Thymus (tissue), 11 donors: ENCODE data around the gene ADGRB2. TPM values are rescaled to one million over a fixed set of nuclear protein-coding genes. Genes with fewer than 3 reads are reported as not detected.

ENCODE experiments used
- DNase-seq, 9 donors: peaks; one replicate each; pipeline ENCODE4 v3.0.0-alpha.2; 2013; ENCODE audit warnings: low spot score in 9 of 9, low read depth in 6 of 9, missing footprints in 1 of 9
- H3K27ac ChIP-seq, 2 donors: one replicate each; pipeline ENCODE4 v1.5.1; 2013; ENCODE audit warnings: control low read depth in 1 of 2, low read depth in 1 of 2, low read length in 1 of 2, mild to moderate bottlenecking in 1 of 2, moderate library complexity in 1 of 2
- H3K27me3 ChIP-seq, 2 donors: one replicate each; pipeline ENCODE4 v1.5.1; 2013; ENCODE audit warnings: low read length in 1 of 2; ENCODE audit not compliant: control insufficient read depth in 2 of 2, insufficient read depth in 1 of 2
- H3K36me3 ChIP-seq, 2 donors: one replicate each; pipeline ENCODE4 v1.5.1; 2013; ENCODE audit warnings: low read length in 1 of 2, mild to moderate bottlenecking in 1 of 2, moderate library complexity in 1 of 2; ENCODE audit not compliant: control insufficient read depth in 2 of 2, insufficient read depth in 2 of 2
- H3K4me1 ChIP-seq, 2 donors: one replicate each; pipeline ENCODE4 v1.5.1; 2013; ENCODE audit warnings: low read length in 2 of 2; ENCODE audit not compliant: control insufficient read depth in 2 of 2, insufficient read depth in 2 of 2
- H3K4me3 ChIP-seq, 2 donors: one replicate each; pipeline ENCODE4 v1.5.1; 2013; ENCODE audit warnings: low read length in 2 of 2, control low read depth in 1 of 2, mild to moderate bottlenecking in 1 of 2
- H3K9me3 ChIP-seq, 2 donors: one replicate each; pipeline ENCODE4 v1.5.1; 2013; ENCODE audit warnings: low read length in 1 of 2, mild to moderate bottlenecking in 1 of 2; ENCODE audit not compliant: control insufficient read depth in 2 of 2, insufficient read depth in 1 of 2
- WGBS: extraction: QIAGEN DNeasy Blood & Tissue Kit; methylation state at CpG from one replicate; pipeline ENCODE4 v1.1.7; 2013; 5-methylcytosine and 5-hydroxymethylcytosine counted together
- polyA plus RNA-seq: library from polyadenylated mRNA; stranded (reverse); fragments of 200-250 nt; gene quantifications from one replicate; pipeline ENCODE4 v1.2.3, GENCODE V29; 2013
- total RNA-seq: library from RNA; stranded (reverse); fragments of 120-200 nt; gene quantifications from one replicate; pipeline ENCODE4 v1.2.4, GENCODE V29; 2013
- donor health status: healthy.

Gene ADGRB2
- total and polyA plus RNA-seq, 2 donors: 6.0 to 24.4 TPM

GRCh38 chr1:31679676-31680230, 84.4 kb downstream of the ADGRB2 start:
- peaks cover 3 to 22% of the 10 kb centered on the region in 2 donors for H3K27me3 ChIP-seq
- DNase-seq: no peak
- 88% methylated on average over 23 of the region's 23 CpGs for WGBS
- H3K27ac ChIP-seq: no peak overlapping the region
- no peaks in the 10 kb centered on the region for H3K4me1 ChIP-seq
- no peaks in the 10 kb centered on the region for H3K36me3 ChIP-seq
- peaks cover 0 to 1% of the 10 kb centered on the region in 2 donors for H3K9me3 ChIP-seq
- H3K4me3 ChIP-seq: no peak overlapping the region

GRCh38 chr1:31679091-31679490, 85.0 kb downstream of the ADGRB2 start:
- Histone ChIP-seq H3K9me3 (peaks cover 0 to 1% of the 10 kb centered on the region in 2 donors), H3K4me3 (no peak overlapping the region), H3K36me3 (no peaks in the 10 kb centered on the region), H3K4me1 (no peaks in the 10 kb centered on the region), H3K27me3 (peaks cover 3 to 22% of the 10 kb centered on the region in 2 donors), H3K27ac (no peak overlapping the region)
- 47% methylated on average over 2 of the region's 2 CpGs for WGBS
- no peak for DNase-seq

- DNase-seq: no peak
- H3K27ac ChIP-seq: no peak overlapping the region
- no peaks in the 10 kb centered on the region for H3K9me3 ChIP-seq
- WGBS: 85% methylated on average over 4 of the region's 4 CpGs
- H3K27me3 ChIP-seq: peaks cover 0 to 22% of the 10 kb centered on the region in 2 donors
- no peaks in the 10 kb centered on the region for H3K36me3 ChIP-seq
- no peaks in the 10 kb centered on the region for H3K4me1 ChIP-seq
- no peak overlapping the region for H3K4me3 ChIP-seq
These were observed 85.5 kb downstream of the ADGRB2 start for GRCh38 chr1:31678681-31679080.

- no peak for DNase-seq
- Histone ChIP-seq H3K36me3 (no peaks in the 10 kb centered on the region), H3K4me1 (no peaks in the 10 kb centered on the region), H3K9me3 (no peaks in the 10 kb centered on the region), H3K27me3 (peaks cover 0 to 22% of the 10 kb centered on the region in 2 donors), H3K27ac (no peak overlapping the region), H3K4me3 (no peak overlapping the region)
- WGBS: 81% methylated on average over 6 of the region's 6 CpGs
These were observed 86.2 kb downstream of the ADGRB2 start for GRCh38 chr1:31677949-31678348.

GRCh38 chr1:31677401-31677800, 86.7 kb downstream of the ADGRB2 start:
- WGBS: over 99% methylated on average over 3 of the region's 3 CpGs
- no peaks in the 10 kb centered on the region for H3K4me1 ChIP-seq
- DNase-seq: no peak
- no peak overlapping the region for H3K27ac ChIP-seq
- peaks cover 0 to 22% of the 10 kb centered on the region in 2 donors for H3K27me3 ChIP-seq
- H3K4me3 ChIP-seq: no peak overlapping the region
- H3K36me3 ChIP-seq: no peaks in the 10 kb centered on the region
- no peaks in the 10 kb centered on the region for H3K9me3 ChIP-seq

Other genes starting within 250 kb of the ADGRB2 start
- gene TINAGL1, start 187.8 kb downstream of the ADGRB2 start, total RNA-seq: 6.3 TPM
- gene TINAGL1, start 187.8 kb downstream of the ADGRB2 start, polyA plus RNA-seq: 26.7 TPM
- gene HCRTR1, start 146.7 kb downstream of the ADGRB2 start, total RNA-seq: not detected
- 0.02 TPM for gene HCRTR1, start 146.7 kb downstream of the ADGRB2 start, polyA plus RNA-seq
- gene PEF1, start 119.5 kb downstream of the ADGRB2 start, total RNA-seq: 53.7 TPM
- gene PEF1, start 119.5 kb downstream of the ADGRB2 start, polyA plus RNA-seq: 83.1 TPM
- gene COL16A1, start 60.3 kb downstream of the ADGRB2 start, total RNA-seq: 32.9 TPM
- gene COL16A1, start 60.3 kb downstream of the ADGRB2 start, polyA plus RNA-seq: 39.3 TPM
- 2.5 TPM for gene SPOCD1, start 51.7 kb upstream of the ADGRB2 start, total RNA-seq
- gene SPOCD1, start 51.7 kb upstream of the ADGRB2 start, polyA plus RNA-seq: 0.41 TPM
- gene PTP4A2, start 174.0 kb upstream of the ADGRB2 start, total RNA-seq: 748 TPM
- 214 TPM for gene PTP4A2, start 174.0 kb upstream of the ADGRB2 start, polyA plus RNA-seq
- 71.8 TPM for gene KHDRBS1, start 249.5 kb upstream of the ADGRB2 start, total RNA-seq
- gene KHDRBS1, start 249.5 kb upstream of the ADGRB2 start, polyA plus RNA-seq: 124 TPM